Karpas-422 (cell line): Measurements from ENCODE around the gene DDX27. TPM values are rescaled to one million over a fixed set of nuclear protein-coding genes. Genes with fewer than 3 reads are reported as not detected.
A peak's percentile ranks its signal among the peaks of the same experiment; 100 is the strongest.
"Not testable (repeated sequence)": the region's sequence is repeated elsewhere in the genome, so short reads cannot be mapped to it uniquely, and the experiment has no call there.

Source experiments
- DNase-seq: peaks from one replicate; pipeline ENCODE4 v3.0.0-alpha.2; 2015
- H2AFZ ChIP-seq: fragments of 200-600 bp; sonication (generic); 2 replicates; pipeline ENCODE4 v1.6.1; 2014; ENCODE audit warnings: antibody characterized with exemption, low read length, mixed read lengths
- H3K27ac ChIP-seq: fragments of 200-600 bp; sonication (generic); 2 replicates; pipeline ENCODE4 v1.5.1; 2014; ENCODE audit warnings: mild to moderate bottlenecking, low read length, moderate library complexity
- H3K27me3 ChIP-seq: fragments of 200-600 bp; sonication (generic); 2 replicates; pipeline ENCODE4 v1.6.1; 2014; ENCODE audit warnings: low read length, mixed read lengths
- H3K36me3 ChIP-seq: fragments of 200-600 bp; sonication (generic); 2 replicates; pipeline ENCODE4 v1.6.1; 2014; ENCODE audit warnings: low read length, mixed read lengths; ENCODE audit not compliant: insufficient read depth
- H3K4me1 ChIP-seq: fragments of 200-600 bp; sonication (generic); 2 replicates; pipeline ENCODE4 v1.6.1; 2014; ENCODE audit warnings: mild to moderate bottlenecking, low read length, mixed read lengths
- H3K4me2 ChIP-seq: fragments of 200-600 bp; sonication (generic); 2 replicates; pipeline ENCODE4 v1.6.1; 2014; ENCODE audit warnings: low read length, low read depth, mild to moderate bottlenecking; ENCODE audit not compliant: poor library complexity, severe bottlenecking
- H3K4me3 ChIP-seq: fragments of 200-600 bp; sonication (generic); 2 replicates; pipeline ENCODE4 v1.5.1; 2014; ENCODE audit warnings: mild to moderate bottlenecking, antibody characterized with exemption, low read length, mixed read lengths
- H3K79me2 ChIP-seq: fragments of 200-600 bp; sonication (generic); 2 replicates; pipeline ENCODE4 v1.6.1; 2014; ENCODE audit warnings: mild to moderate bottlenecking, low read length, mixed read lengths
- H3K9ac ChIP-seq: fragments of 200-600 bp; sonication (generic); 2 replicates; pipeline ENCODE4 v1.6.0; 2014; ENCODE audit warnings: low read length
- H3K9me2 ChIP-seq: fragments of 200-600 bp; sonication (generic), shearing (Covaris generic); replicated peaks from 2 replicates; pipeline ENCODE4 v1.6.0; 2014; ENCODE audit warnings: mild to moderate bottlenecking, low read length, moderate library complexity; ENCODE audit not compliant: insufficient read depth
- H3K9me3 ChIP-seq: fragments of 300-700, 200-600 bp; sonication (generic); 2 replicates; pipeline ENCODE4 v1.6.1; 2014; ENCODE audit warnings: low read length, mixed read lengths
- H4K20me1 ChIP-seq: fragments of 200-600 bp; sonication (generic); 2 replicates; pipeline ENCODE4 v1.6.1; 2014; ENCODE audit warnings: mild to moderate bottlenecking, antibody characterized with exemption, low read length, low read depth; ENCODE audit not compliant: insufficient read depth
- total RNA-seq: library from RNA; depleted of rRNA; stranded (reverse); fragments of >200 nt; shearing (Covaris generic); gene quantifications from 2 replicates; pipeline ENCODE4 v1.2.3, GENCODE V29; 2014; ENCODE audit warnings: low replicate concordance

Gene DDX27
- total RNA-seq, 1 experiment from 2014 or later = 34.5 TPM

GRCh38 chr20:49181265-49181877 lies 37.8 kb upstream of the DDX27 start:
- H3K9me3 ChIP-seq = no peaks in the 10 kb centered on the region
- H3K4me3 ChIP-seq = no peak overlapping the region
- H2AFZ ChIP-seq = no peak overlapping the region
- DNase-seq = no peak
- H3K9ac ChIP-seq = no peak overlapping the region
- H3K36me3 ChIP-seq = peaks cover 7% of the 10 kb centered on the region; the same call in 1 of the 2 replicates
- H3K4me1 ChIP-seq = peaks cover 64% of the 10 kb centered on the region
- H3K4me2 ChIP-seq = no peak overlapping the region
- H4K20me1 ChIP-seq = peaks cover 11% of the 10 kb centered on the region
- no peaks in the 10 kb centered on the region for H3K9me2 ChIP-seq
- no peaks in the 10 kb centered on the region for H3K27me3 ChIP-seq
- H3K27ac ChIP-seq = no peak overlapping the region
- peaks cover 97% of the 10 kb centered on the region for H3K79me2 ChIP-seq

- H3K9ac ChIP-seq = no peak overlapping the region
- H3K9me3 ChIP-seq = no peaks in the 10 kb centered on the region
- no peak overlapping the region for H2AFZ ChIP-seq
- H4K20me1 ChIP-seq = peaks cover 21% of the 10 kb centered on the region
- peaks cover 90% of the 10 kb centered on the region for H3K79me2 ChIP-seq
- H3K36me3 ChIP-seq = no peaks in the 10 kb centered on the region
- peak overlapping the region; percentile 20; the same call in 1 of the 2 replicates for H3K27ac ChIP-seq
- DNase-seq = peak; percentile 37
- no peaks in the 10 kb centered on the region for H3K9me2 ChIP-seq
- H3K4me1 ChIP-seq = peaks cover 67% of the 10 kb centered on the region
- no peak overlapping the region for H3K4me2 ChIP-seq
- H3K4me3 ChIP-seq = no peak overlapping the region
- H3K27me3 ChIP-seq = no peaks in the 10 kb centered on the region
These were observed 35.8 kb upstream of the DDX27 start for GRCh38 chr20:49183444-49183843.

- H3K9me2 ChIP-seq, H3K27ac ChIP-seq, H3K27me3 ChIP-seq, H2AFZ ChIP-seq, H3K9me3 ChIP-seq, H3K36me3 ChIP-seq, H3K4me3 ChIP-seq, H3K9ac ChIP-seq: not testable (repeated sequence)
- peak; percentile 20 for DNase-seq
- Histone ChIP-seq H3K4me1 (peaks cover 70% of the 10 kb centered on the region), H3K4me2 (peak overlapping the region; percentile 83), H4K20me1 (peaks cover 21% of the 10 kb centered on the region), H3K79me2 (peaks cover 87% of the 10 kb centered on the region)
These were observed 35.1 kb upstream of the DDX27 start for GRCh38 chr20:49184084-49184501.

GRCh38 chr20:49184691-49185070 lies 34.5 kb upstream of the DDX27 start:
- no peak for DNase-seq
- Histone ChIP-seq H3K27ac (no peak overlapping the region), H3K9me3 (no peaks in the 10 kb centered on the region), H3K4me1 (peaks cover 65% of the 10 kb centered on the region), H3K79me2 (peaks cover 81% of the 10 kb centered on the region), H3K4me2 (peak overlapping the region; percentile 83), H3K9me2 (no peaks in the 10 kb centered on the region), H3K36me3 (no peaks in the 10 kb centered on the region), H3K9ac (no peak overlapping the region), H3K4me3 (no peak overlapping the region), H3K27me3 (no peaks in the 10 kb centered on the region), H2AFZ (no peak overlapping the region), H4K20me1 (peaks cover 21% of the 10 kb centered on the region)

GRCh38 chr20:49185071-49185761 lies 34.0 kb upstream of the DDX27 start:
- Histone ChIP-seq H3K9me2 (no peaks in the 10 kb centered on the region), H3K4me2 (peak overlapping the region; percentile 83), H3K36me3 (no peaks in the 10 kb centered on the region), H3K9ac (0 out of 2 replicates have a peak overlapping the region, but pooled peaks have one; percentile 3), H3K27ac (no peak overlapping the region), H3K4me3 (no peak overlapping the region), H3K4me1 (peaks cover 60% of the 10 kb centered on the region), H3K27me3 (no peaks in the 10 kb centered on the region), H3K9me3 (no peaks in the 10 kb centered on the region), H4K20me1 (peaks cover 21% of the 10 kb centered on the region), H3K79me2 (peaks cover 76% of the 10 kb centered on the region), H2AFZ (no peak overlapping the region)
- DNase-seq = no peak

- DNase-seq = peak; percentile 77
- Histone ChIP-seq H3K4me3 (peak overlapping the region; percentile 84), H2AFZ (no peak overlapping the region)
These were observed 32.5 kb upstream of the DDX27 start for GRCh38 chr20:49186535-49187329.

GRCh38 chr20:49187330-49187850 lies 31.8 kb upstream of the DDX27 start:
- Histone ChIP-seq H3K27ac (peak overlapping the region; percentile 19; the same call in 1 of the 2 replicates), H3K9me2 (no peaks in the 10 kb centered on the region), H3K79me2 (peaks cover 54% of the 10 kb centered on the region), H4K20me1 (peaks cover 21% of the 10 kb centered on the region), H3K27me3 (no peaks in the 10 kb centered on the region), H3K36me3 (no peaks in the 10 kb centered on the region), H3K4me1 (peaks cover 41% of the 10 kb centered on the region), H3K4me2 (peak overlapping the region; percentile 83), H2AFZ (no peak overlapping the region), H3K9me3 (no peaks in the 10 kb centered on the region), H3K4me3 (peak overlapping the region; percentile 84), H3K9ac (peak overlapping the region; percentile 72)
- DNase-seq = peak; percentile 62

More at GRCh38 chr20:49186535-49187329, 32.5 kb upstream of the DDX27 start:
- H3K27ac ChIP-seq = peak overlapping the region; percentile 19; the same call in 1 of the 2 replicates
- peak overlapping the region; percentile 72 for H3K9ac ChIP-seq
- H3K79me2 ChIP-seq = peaks cover 61% of the 10 kb centered on the region
- H3K4me1 ChIP-seq = peaks cover 48% of the 10 kb centered on the region
- no peaks in the 10 kb centered on the region for H3K9me3 ChIP-seq
- H3K27me3 ChIP-seq = no peaks in the 10 kb centered on the region
- no peaks in the 10 kb centered on the region for H3K36me3 ChIP-seq
- H3K4me2 ChIP-seq = peak overlapping the region; percentile 83
- peaks cover 21% of the 10 kb centered on the region for H4K20me1 ChIP-seq
- no peaks in the 10 kb centered on the region for H3K9me2 ChIP-seq
